DND-41 (cell line): ENCODE results near the gene ARL5C.

Experiments used
- ATAC-seq: fragments of 200-7000 bp; cut with Tn5 transposase; 3 replicates; pipeline ENCODE4 v1.9.1; 2021; ENCODE audit warnings: low read depth; ENCODE audit not compliant: insufficient read depth
- DNase-seq: peaks from one replicate; pipeline ENCODE4 v3.0.0-alpha.2; 2020
- H2AFZ ChIP-seq: 2 replicates; pipeline ENCODE4 v1.6.0; 2012; ENCODE audit warnings: low read depth, low read length
- H3K27ac ChIP-seq: 2 replicates; pipeline ENCODE4 v1.5.1; 2012; ENCODE audit warnings: low read length, inconsistent platforms
- H3K27me3 ChIP-seq: fragments of 200-600 bp; sonication (generic); 2 replicates; pipeline ENCODE4 v1.6.0; 2012; ENCODE audit warnings: low read length, mild to moderate bottlenecking, inconsistent platforms; ENCODE audit not compliant: insufficient read depth, poor library complexity
- H3K36me3 ChIP-seq: 2 replicates; pipeline ENCODE4 v1.5.1; 2012; ENCODE audit warnings: low read length, inconsistent platforms; ENCODE audit not compliant: insufficient read depth
- H3K4me1 ChIP-seq: 2 replicates; pipeline ENCODE4 v1.5.1; 2012; ENCODE audit warnings: mild to moderate bottlenecking, low read length; ENCODE audit not compliant: insufficient read depth
- H3K4me2 ChIP-seq: 2 replicates; pipeline ENCODE4 v1.6.0; 2012; ENCODE audit warnings: mild to moderate bottlenecking, moderate library complexity, low read length, inconsistent platforms; ENCODE audit not compliant: insufficient read depth
- H3K4me3 ChIP-seq, 2 experiments: fragments of 200-600 bp in 1 of 2; shearing (Covaris generic) in 1 of 2; 2 replicates each; pipeline ENCODE4 v1.5.1; 2012 to 2016; ENCODE audit warnings: inconsistent platforms in 2 of 2, low read length in 2 of 2, mild to moderate bottlenecking in 2 of 2, low read depth in 1 of 2, moderate library complexity in 1 of 2
- H3K79me2 ChIP-seq: 2 replicates; pipeline ENCODE4 v1.6.0; 2012; ENCODE audit warnings: low read length, inconsistent platforms; ENCODE audit not compliant: insufficient read depth
- H3K9ac ChIP-seq: 2 replicates; pipeline ENCODE4 v1.6.0; 2012; ENCODE audit warnings: low read depth, mild to moderate bottlenecking, inconsistent platforms, low read length, moderate library complexity
- H3K9me3 ChIP-seq: 2 replicates; pipeline ENCODE4 v1.5.1; 2012; ENCODE audit warnings: low read length, moderate library complexity, mild to moderate bottlenecking, inconsistent platforms; ENCODE audit not compliant: insufficient read depth, severe bottlenecking
- H4K20me1 ChIP-seq: 2 replicates; pipeline ENCODE4 v1.6.0; 2012; ENCODE audit warnings: low read length; ENCODE audit not compliant: insufficient read depth
- CTCF ChIP-seq: IDR thresholded peaks from 2 replicates; pipeline ENCODE4 v1.5.1; 2012; ENCODE audit warnings: borderline replicate concordance, low read length, moderate library complexity, mild to moderate bottlenecking; ENCODE audit not compliant: poor library complexity, severe bottlenecking; ENCODE audit errors: extremely low read depth
- EZH2 ChIP-seq: IDR thresholded peaks from 3 replicates; pipeline ENCODE4 v1.6.1; 2012; ENCODE audit warnings: borderline replicate concordance, low read depth, mild to moderate bottlenecking, moderate library complexity, low read length, inconsistent platforms; ENCODE audit not compliant: severe bottlenecking

ARL5C gene

GRCh38 chr17:39147221-39148185 is 18.5 kb downstream of the ARL5C start:
- peaks cover 20% of the 10 kb centered on the region for H3K27me3 ChIP-seq
- DNase-seq (no peak), ATAC-seq (no peak)
- H2AFZ ChIP-seq, result no peak overlapping the region
- H3K79me2 ChIP-seq, result no peaks in the 10 kb centered on the region
- H4K20me1 ChIP-seq, result no peaks in the 10 kb centered on the region
- H3K9ac ChIP-seq, result no peak overlapping the region
- H3K27ac ChIP-seq, result no peak overlapping the region
- no peak overlapping the region for H3K4me2 ChIP-seq
- no peak for TF ChIP-seq CTCF
- TF ChIP-seq EZH2, result no peak
- H3K36me3 ChIP-seq, result no peaks in the 10 kb centered on the region
- H3K4me1 ChIP-seq, result peaks cover 15% of the 10 kb centered on the region
- H3K4me3 ChIP-seq, result no peak overlapping the region
- H3K9me3 ChIP-seq, result no peaks in the 10 kb centered on the region

- H3K27ac ChIP-seq, result no peak overlapping the region
- TF ChIP-seq CTCF (no peak), EZH2 (no peak)
- H2AFZ ChIP-seq, result no peak overlapping the region
- no peak overlapping the region for H3K4me3 ChIP-seq
- no peaks in the 10 kb centered on the region for H4K20me1 ChIP-seq
- no peaks in the 10 kb centered on the region for H3K9me3 ChIP-seq
- ATAC-seq, result no peak
- H3K79me2 ChIP-seq, result no peaks in the 10 kb centered on the region
- H3K9ac ChIP-seq, result no peak overlapping the region
- peaks cover 5% of the 10 kb centered on the region for H3K4me1 ChIP-seq
- H3K36me3 ChIP-seq, result no peaks in the 10 kb centered on the region
- DNase-seq, result no peak
- H3K27me3 ChIP-seq, result peaks cover 19% of the 10 kb centered on the region
- H3K4me2 ChIP-seq, result no peak overlapping the region
These were observed 19.7 kb downstream of the ARL5C start for GRCh38 chr17:39146273-39146672.

- no peak overlapping the region for H3K9ac ChIP-seq
- ATAC-seq, result no peak
- H3K36me3 ChIP-seq, result no peaks in the 10 kb centered on the region
- H3K9me3 ChIP-seq, result no peaks in the 10 kb centered on the region
- no peaks in the 10 kb centered on the region for H3K4me1 ChIP-seq
- no peak overlapping the region for H2AFZ ChIP-seq
- H4K20me1 ChIP-seq, result no peaks in the 10 kb centered on the region
- peaks cover 10% of the 10 kb centered on the region for H3K27me3 ChIP-seq
- H3K4me3 ChIP-seq, result no peak overlapping the region
- no peaks in the 10 kb centered on the region for H3K79me2 ChIP-seq
- DNase-seq, result no peak
- H3K4me2 ChIP-seq, result no peak overlapping the region
- TF ChIP-seq EZH2, result no peak
- TF ChIP-seq CTCF, result no peak
- no peak overlapping the region for H3K27ac ChIP-seq
These were observed 20.8 kb downstream of the ARL5C start for GRCh38 chr17:39145143-39145542.
